HCT116 (cell line): ENCODE data around the gene AFAP1L2. TPM values are rescaled to one million over a fixed set of nuclear protein-coding genes. Genes with fewer than 3 reads are reported as not detected.

ENCODE experiments used
- ATAC-seq: fragments of 200-7000 bp; cut with Tn5 transposase; 2 replicates; pipeline ENCODE4 v1.9.1; 2020; ENCODE audit warnings: mild to moderate bottlenecking, moderate library complexity
- BruUV-seq: library from RNA; stranded (reverse); fragments of 400-500 nt; replicated peaks from 2 replicates; lab custom pipeline; 2021; lab: Mats Ljungman, UMichigan
- CTCF ChIA-PET: fragments of 300-600 bp; sonication (Branson Sonifier 250); formaldehyde crosslinking; loops from one replicate; lab custom pipeline; 2021; ENCODE audit warnings: antibody characterized with exemption; lab: Charles Lee
- POLR2A ChIA-PET: fragments of 300-600, 350-600 bp; sonication (Branson Sonifier 250); formaldehyde crosslinking; loops from one replicate; lab custom pipeline; 2021; ENCODE audit warnings: antibody characterized with exemption; lab: Charles Lee
- RAD21 ChIA-PET, 2 experiments: fragments of 300-600 bp; sonication (Branson Sonifier 250); formaldehyde crosslinking; loops; one replicate each; lab custom pipeline; 2023; ENCODE audit warnings: low total read pairs in 2 of 2; ENCODE audit not compliant: uncharacterized antibody in 2 of 2, unreplicated experiment in 2 of 2, low non-redundant PET in 1 of 2; lab: Charles Lee
- DNase-seq: peaks from one replicate; pipeline ENCODE4 v3.0.0-alpha.2; 2010; ENCODE audit warnings: low read depth, low spot score
- H2AFZ ChIP-seq: fragments of 200-600 bp; shearing (Covaris generic), sonication (generic); 2 replicates; pipeline ENCODE4 v1.6.1; 2017; ENCODE audit warnings: low read depth, mixed run types, mixed read lengths, antibody characterized with exemption, low read length; ENCODE audit not compliant: poor library complexity, severe bottlenecking
- H3K27ac ChIP-seq: 2 replicates; pipeline ENCODE4 v1.5.1; 2012; ENCODE audit warnings: low read depth, low read length
- H3K27me3 ChIP-seq: fragments of 200-600 bp; sonication (generic); 2 replicates; pipeline ENCODE4 v1.6.1; 2016; ENCODE audit warnings: mixed run types, low read length, mixed read lengths; ENCODE audit not compliant: insufficient read depth
- H3K36me3 ChIP-seq, 2 experiments: fragments of 200-500 bp in 1 of 2; fragments of 200-600 bp in 1 of 2; sonication (Bioruptor generic) in 1 of 2; sonication (generic) in 1 of 2; 2 replicates each; pipeline versions ENCODE4 v1.5.1 to v1.6.1; 2014 to 2016; ENCODE audit warnings: low read length in 2 of 2, inconsistent platforms in 1 of 2, mixed read lengths in 1 of 2, mixed run types in 1 of 2; ENCODE audit not compliant: insufficient read depth in 2 of 2, control insufficient read depth in 1 of 2
- H3K4me1 ChIP-seq, 2 experiments: fragments of 200-600 bp in 1 of 2; sonication (generic) in 1 of 2; 2 replicates each; pipeline versions ENCODE4 v1.5.1 to v1.6.1; 2012 to 2017; ENCODE audit warnings: low read length in 2 of 2, inconsistent platforms in 1 of 2, mild to moderate bottlenecking in 1 of 2, mixed read lengths in 1 of 2, mixed run types in 1 of 2, moderate library complexity in 1 of 2; ENCODE audit not compliant: insufficient read depth in 2 of 2, control insufficient read depth in 1 of 2
- H3K4me2 ChIP-seq: fragments of 200-600 bp; sonication (generic); 2 replicates; pipeline ENCODE4 v1.6.1; 2017; ENCODE audit warnings: mixed run types, low read length, mixed read lengths
- H3K4me3 ChIP-seq, 2 experiments: fragments of 200-600 bp in 1 of 2; sonication (generic) in 1 of 2; replicated peaks in 1 of 2; 2 replicates each; pipeline ENCODE4 v1.5.1; 2011 to 2016; ENCODE audit warnings: low read length in 2 of 2, control low read depth in 1 of 2, low read depth in 1 of 2, mild to moderate bottlenecking in 1 of 2, mixed read lengths in 1 of 2, mixed run types in 1 of 2
- H3K79me2 ChIP-seq: fragments of 200-600 bp; sonication (generic); 2 replicates; pipeline ENCODE4 v1.6.1; 2017; ENCODE audit warnings: mild to moderate bottlenecking, mixed run types, low read length, moderate library complexity, mixed read lengths; ENCODE audit not compliant: insufficient read depth
- H3K9ac ChIP-seq: fragments of 200-600 bp; sonication (generic); 2 replicates; pipeline ENCODE4 v1.6.1; 2016; ENCODE audit warnings: low read length, mixed read lengths
- H3K9me2 ChIP-seq: fragments of 200-600 bp; sonication (generic), shearing (Covaris generic); 2 replicates; pipeline ENCODE4 v1.6.1; 2017; ENCODE audit warnings: mixed run types, mild to moderate bottlenecking, moderate library complexity; ENCODE audit not compliant: insufficient read depth
- H3K9me3 ChIP-seq, 2 experiments: fragments of 200-500 bp in 1 of 2; fragments of 200-600 bp in 1 of 2; sonication (Bioruptor generic) in 1 of 2; sonication (generic) in 1 of 2; 2 replicates each; pipeline ENCODE4 v1.6.1; 2014 to 2017; ENCODE audit warnings: low read length in 2 of 2, mixed read lengths in 2 of 2, inconsistent platforms in 1 of 2, low read depth in 1 of 2, mild to moderate bottlenecking in 1 of 2, mixed run types in 1 of 2, moderate library complexity in 1 of 2; ENCODE audit not compliant: control insufficient read depth in 1 of 2, insufficient read depth in 1 of 2
- H4K20me1 ChIP-seq: fragments of 200-600 bp; sonication (generic), shearing (Covaris generic); 2 replicates; pipeline ENCODE4 v1.6.1; 2017; ENCODE audit warnings: mixed run types, mild to moderate bottlenecking, moderate library complexity; ENCODE audit not compliant: insufficient read depth
- CBX3 ChIP-seq: IDR thresholded peaks from 2 replicates; pipeline ENCODE4 v1.6.1; 2012; ENCODE audit warnings: low read depth
- EGR1 ChIP-seq: IDR thresholded peaks from 2 replicates; pipeline ENCODE4 v1.6.1; 2012; ENCODE audit warnings: low read depth
- EZH2 ChIP-seq: fragments of 200-600 bp; sonication (generic); IDR thresholded peaks from 2 replicates; pipeline ENCODE4 v1.6.1; 2017; ENCODE audit warnings: antibody characterized with exemption, mixed run types
- EZH2phosphoT487 ChIP-seq: fragments of 200-600 bp; IDR thresholded peaks from 2 replicates; pipeline ENCODE4 v1.6.1; 2018; ENCODE audit warnings: antibody characterized with exemption, borderline replicate concordance
- POLR2A ChIP-seq: IDR thresholded peaks from 2 replicates; pipeline ENCODE4 v1.7.0; 2011; ENCODE audit warnings: borderline replicate concordance; ENCODE audit not compliant: insufficient read depth, insufficient read length; ENCODE audit errors: extremely low read depth
- POLR2AphosphoS5 ChIP-seq: IDR thresholded peaks from 2 replicates; pipeline ENCODE4 v1.6.1; 2011; ENCODE audit warnings: mild to moderate bottlenecking, low read depth, low read length, moderate library complexity
- RAD21 ChIP-seq: IDR thresholded peaks from 2 replicates; pipeline ENCODE4 v1.6.1; 2012; ENCODE audit warnings: low read depth, mild to moderate bottlenecking
- SIN3A ChIP-seq: IDR thresholded peaks from 2 replicates; pipeline ENCODE4 v1.6.1; 2012; ENCODE audit warnings: low read depth
- TCF7L2 ChIP-seq: IDR thresholded peaks from 2 replicates; pipeline ENCODE4 v1.7.0; 2011; ENCODE audit warnings: borderline replicate concordance, inconsistent platforms; ENCODE audit not compliant: insufficient read depth, insufficient read length; ENCODE audit errors: extremely low read depth
- ZFX ChIP-seq: fragments of 450-650 bp; IDR thresholded peaks from 2 replicates; pipeline ENCODE4 v1.6.1; 2017
- ZNF274 ChIP-seq: fragments of 200-500 bp; sonication (Bioruptor generic); IDR thresholded peaks from 2 replicates; pipeline ENCODE4 v1.6.1; 2014; ENCODE audit warnings: mild to moderate bottlenecking, low read depth, low read length, inconsistent platforms
- intact Hi-C: fragments of 100-400 bp; cut with micrococcal nuclease; formaldehyde crosslinking; loops from 2 replicates; pipeline ENCODE4 v1.10.0; 2022
- total RNA-seq: library from RNA; stranded (reverse); gene quantifications from one replicate; pipeline ENCODE4 v1.2.1, GENCODE V29; 2021; ENCODE audit not compliant: unreplicated experiment
- TF ChIP-seq, protein P1 (sequence below): IDR thresholded peaks from 2 replicates; pipeline ENCODE4 v1.6.1; 2011; ENCODE audit warnings: mild to moderate bottlenecking, low read length, moderate library complexity; ENCODE audit not compliant: insufficient replicate concordance; ENCODE audit errors: extremely low read depth
- TF ChIP-seq, protein P2 (sequence below), 3 experiments: fragments of 200-600 bp in 1 of 3; sonication (generic) in 1 of 3; IDR thresholded peaks in 2 of 3; conservative IDR thresholded peaks in 1 of 3; 2 replicates each; pipeline ENCODE4 v1.5.1; 2012 to 2017; ENCODE audit warnings: low read depth in 2 of 3, low read length in 2 of 3, antibody characterized with exemption in 1 of 3, borderline replicate concordance in 1 of 3, control low read depth in 1 of 3, mild to moderate bottlenecking in 1 of 3, mixed read lengths in 1 of 3, mixed run types in 1 of 3, moderate library complexity in 1 of 3; ENCODE audit not compliant: insufficient read depth in 1 of 3
- TF ChIP-seq, protein P3 (sequence below): IDR thresholded peaks from 2 replicates; pipeline ENCODE4 v1.6.1; 2012; ENCODE audit warnings: low read depth

Gene AFAP1L2
- total RNA-seq, 1 experiment from 2014 or later, result 0.93 TPM

DNA sequence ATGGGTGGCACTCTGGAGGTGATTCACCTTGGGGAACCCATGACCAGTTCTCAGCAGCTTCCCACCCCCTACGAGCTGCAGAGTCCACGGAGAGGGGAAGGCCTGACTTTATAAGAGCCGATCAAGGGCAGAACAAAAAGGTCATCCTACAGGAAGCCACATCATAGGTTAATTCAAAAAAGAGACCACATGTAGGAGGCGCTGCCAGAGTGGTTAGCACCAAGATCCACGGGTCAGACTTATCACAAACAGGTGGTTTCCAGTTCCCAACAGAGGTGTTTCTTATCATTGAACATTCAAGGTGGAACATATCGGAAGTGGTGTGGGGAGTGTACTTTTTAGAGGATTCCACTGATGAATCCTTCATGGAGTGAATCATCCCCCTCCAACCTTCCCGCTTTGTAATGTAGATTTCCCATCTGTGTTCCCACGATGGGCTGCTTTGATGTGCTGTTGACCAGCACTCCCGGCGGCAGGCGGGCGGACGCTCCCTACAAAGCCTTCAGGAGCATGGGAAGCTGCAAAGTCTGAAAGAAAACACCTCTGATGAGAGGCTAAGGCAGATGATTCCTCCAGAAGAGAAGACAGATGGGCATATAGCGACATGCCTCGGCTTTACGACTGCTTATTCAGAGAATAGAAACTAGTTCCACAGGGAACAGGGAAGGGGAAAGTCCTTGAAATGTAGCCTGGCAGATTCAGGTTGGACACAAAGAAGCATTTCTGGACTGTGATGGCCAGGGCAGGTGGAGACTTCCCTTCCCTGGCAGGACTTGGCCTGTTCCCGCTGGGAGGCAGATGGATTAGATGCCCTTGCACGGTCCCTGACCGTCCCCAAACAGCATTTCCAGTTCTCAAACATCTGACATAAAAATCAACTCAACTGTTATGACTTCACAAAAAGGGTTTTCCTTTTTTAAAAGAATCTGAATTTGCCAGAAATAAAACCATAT is 66.5 kb downstream of the AFAP1L2 start:
- ChIA-PET CTCF (no interaction called here), POLR2A (no interaction called here), RAD21 (no interaction called here)
- DNase-seq (no peak), ATAC-seq (no peak)
- intact Hi-C loops, result no loop called here
- Histone ChIP-seq H3K9me3 (no peaks in the 10 kb centered on the region), H3K9ac (no peak overlapping the region), H3K79me2 (no peaks in the 10 kb centered on the region), H3K27ac (no peak overlapping the region), H3K4me3 (no peak overlapping the region), H2AFZ (no peak overlapping the region), H4K20me1 (no peaks in the 10 kb centered on the region), H3K4me1 (no peaks in the 10 kb centered on the region), H3K4me2 (no peak overlapping the region), H3K36me3 (no peaks in the 10 kb centered on the region), H3K9me2 (no peaks in the 10 kb centered on the region), H3K27me3 (peaks cover 44% of the 10 kb centered on the region)
- TF ChIP-seq EGR1 (no peak), ZFX (no peak), POLR2A (no peak), POLR2AphosphoS5 (no peak), ZNF274 (no peak), EZH2 (no peak), TCF7L2 (no peak), CBX3 (no peak), RAD21 (no peak), EZH2phosphoT487 (no peak), SIN3A (no peak)
- TF ChIP-seq, protein P1, sequence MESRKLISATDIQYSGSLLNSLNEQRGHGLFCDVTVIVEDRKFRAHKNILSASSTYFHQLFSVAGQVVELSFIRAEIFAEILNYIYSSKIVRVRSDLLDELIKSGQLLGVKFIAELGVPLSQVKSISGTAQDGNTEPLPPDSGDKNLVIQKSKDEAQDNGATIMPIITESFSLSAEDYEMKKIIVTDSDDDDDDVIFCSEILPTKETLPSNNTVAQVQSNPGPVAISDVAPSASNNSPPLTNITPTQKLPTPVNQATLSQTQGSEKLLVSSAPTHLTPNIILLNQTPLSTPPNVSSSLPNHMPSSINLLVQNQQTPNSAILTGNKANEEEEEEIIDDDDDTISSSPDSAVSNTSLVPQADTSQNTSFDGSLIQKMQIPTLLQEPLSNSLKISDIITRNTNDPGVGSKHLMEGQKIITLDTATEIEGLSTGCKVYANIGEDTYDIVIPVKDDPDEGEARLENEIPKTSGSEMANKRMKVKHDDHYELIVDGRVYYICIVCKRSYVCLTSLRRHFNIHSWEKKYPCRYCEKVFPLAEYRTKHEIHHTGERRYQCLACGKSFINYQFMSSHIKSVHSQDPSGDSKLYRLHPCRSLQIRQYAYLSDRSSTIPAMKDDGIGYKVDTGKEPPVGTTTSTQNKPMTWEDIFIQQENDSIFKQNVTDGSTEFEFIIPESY, result no peak
- TF ChIP-seq, protein P2, sequence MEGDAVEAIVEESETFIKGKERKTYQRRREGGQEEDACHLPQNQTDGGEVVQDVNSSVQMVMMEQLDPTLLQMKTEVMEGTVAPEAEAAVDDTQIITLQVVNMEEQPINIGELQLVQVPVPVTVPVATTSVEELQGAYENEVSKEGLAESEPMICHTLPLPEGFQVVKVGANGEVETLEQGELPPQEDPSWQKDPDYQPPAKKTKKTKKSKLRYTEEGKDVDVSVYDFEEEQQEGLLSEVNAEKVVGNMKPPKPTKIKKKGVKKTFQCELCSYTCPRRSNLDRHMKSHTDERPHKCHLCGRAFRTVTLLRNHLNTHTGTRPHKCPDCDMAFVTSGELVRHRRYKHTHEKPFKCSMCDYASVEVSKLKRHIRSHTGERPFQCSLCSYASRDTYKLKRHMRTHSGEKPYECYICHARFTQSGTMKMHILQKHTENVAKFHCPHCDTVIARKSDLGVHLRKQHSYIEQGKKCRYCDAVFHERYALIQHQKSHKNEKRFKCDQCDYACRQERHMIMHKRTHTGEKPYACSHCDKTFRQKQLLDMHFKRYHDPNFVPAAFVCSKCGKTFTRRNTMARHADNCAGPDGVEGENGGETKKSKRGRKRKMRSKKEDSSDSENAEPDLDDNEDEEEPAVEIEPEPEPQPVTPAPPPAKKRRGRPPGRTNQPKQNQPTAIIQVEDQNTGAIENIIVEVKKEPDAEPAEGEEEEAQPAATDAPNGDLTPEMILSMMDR (IDR thresholded peaks at IDR 0.05 in 2 of 3, conservative IDR thresholded peaks at IDR 0.05 in 1 of 3; ENCODE audit: borderline replicate concordance in 1 of 3, insufficient read depth in 1 of 3, low read depth in 2 of 3, low read length in 2 of 3), result no peak
- TF ChIP-seq, protein P3, sequence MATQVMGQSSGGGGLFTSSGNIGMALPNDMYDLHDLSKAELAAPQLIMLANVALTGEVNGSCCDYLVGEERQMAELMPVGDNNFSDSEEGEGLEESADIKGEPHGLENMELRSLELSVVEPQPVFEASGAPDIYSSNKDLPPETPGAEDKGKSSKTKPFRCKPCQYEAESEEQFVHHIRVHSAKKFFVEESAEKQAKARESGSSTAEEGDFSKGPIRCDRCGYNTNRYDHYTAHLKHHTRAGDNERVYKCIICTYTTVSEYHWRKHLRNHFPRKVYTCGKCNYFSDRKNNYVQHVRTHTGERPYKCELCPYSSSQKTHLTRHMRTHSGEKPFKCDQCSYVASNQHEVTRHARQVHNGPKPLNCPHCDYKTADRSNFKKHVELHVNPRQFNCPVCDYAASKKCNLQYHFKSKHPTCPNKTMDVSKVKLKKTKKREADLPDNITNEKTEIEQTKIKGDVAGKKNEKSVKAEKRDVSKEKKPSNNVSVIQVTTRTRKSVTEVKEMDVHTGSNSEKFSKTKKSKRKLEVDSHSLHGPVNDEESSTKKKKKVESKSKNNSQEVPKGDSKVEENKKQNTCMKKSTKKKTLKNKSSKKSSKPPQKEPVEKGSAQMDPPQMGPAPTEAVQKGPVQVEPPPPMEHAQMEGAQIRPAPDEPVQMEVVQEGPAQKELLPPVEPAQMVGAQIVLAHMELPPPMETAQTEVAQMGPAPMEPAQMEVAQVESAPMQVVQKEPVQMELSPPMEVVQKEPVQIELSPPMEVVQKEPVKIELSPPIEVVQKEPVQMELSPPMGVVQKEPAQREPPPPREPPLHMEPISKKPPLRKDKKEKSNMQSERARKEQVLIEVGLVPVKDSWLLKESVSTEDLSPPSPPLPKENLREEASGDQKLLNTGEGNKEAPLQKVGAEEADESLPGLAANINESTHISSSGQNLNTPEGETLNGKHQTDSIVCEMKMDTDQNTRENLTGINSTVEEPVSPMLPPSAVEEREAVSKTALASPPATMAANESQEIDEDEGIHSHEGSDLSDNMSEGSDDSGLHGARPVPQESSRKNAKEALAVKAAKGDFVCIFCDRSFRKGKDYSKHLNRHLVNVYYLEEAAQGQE, result no peak
- BruUV-seq, result no TSS peak
